GM06990 (cell line): ENCODE data around the gene SMIM23.

ENCODE experiments used
- DNase-seq: peaks from one replicate; pipeline ENCODE4 v3.0.0-alpha.2; 2011; ENCODE audit not compliant: insufficient read length; ENCODE audit errors: extremely low read depth
- H3K27me3 ChIP-seq: replicated peaks from 2 replicates; pipeline ENCODE4 v1.6.0; 2011; ENCODE audit warnings: low read length; ENCODE audit not compliant: control insufficient read depth, insufficient read depth
- H3K36me3 ChIP-seq: 2 replicates; pipeline ENCODE4 v1.5.1; 2011; ENCODE audit warnings: low read length; ENCODE audit not compliant: control insufficient read depth, insufficient read depth
- H3K4me3 ChIP-seq: replicated peaks from 2 replicates; pipeline ENCODE4 v1.5.1; 2011; ENCODE audit warnings: low read depth, mild to moderate bottlenecking, control low read depth, low read length
- CTCF ChIP-seq: IDR thresholded peaks from 2 replicates; pipeline ENCODE4 v1.5.1; 2011; ENCODE audit warnings: low read length, control low read depth, mild to moderate bottlenecking, inconsistent platforms; ENCODE audit not compliant: insufficient read depth, poor library complexity, severe bottlenecking

Gene SMIM23

GRCh38 chr5:171744264-171744663 is 41.4 kb upstream of the SMIM23 start:
- H3K4me3 ChIP-seq, result no peak overlapping the region
- no peaks in the 10 kb centered on the region for H3K27me3 ChIP-seq
- no peak for DNase-seq
- no peak for TF ChIP-seq CTCF
- H3K36me3 ChIP-seq, result no peaks in the 10 kb centered on the region

GRCh38 chr5:171744882-171745281 is 40.7 kb upstream of the SMIM23 start:
- TF ChIP-seq CTCF, result no peak
- no peaks in the 10 kb centered on the region for H3K27me3 ChIP-seq
- no peaks in the 10 kb centered on the region for H3K36me3 ChIP-seq
- H3K4me3 ChIP-seq, result no peak overlapping the region
- no peak for DNase-seq

GRCh38 chr5:171745602-171746001 is 40.0 kb upstream of the SMIM23 start:
- H3K27me3 ChIP-seq, result no peaks in the 10 kb centered on the region
- no peak for TF ChIP-seq CTCF
- no peaks in the 10 kb centered on the region for H3K36me3 ChIP-seq
- no peak overlapping the region for H3K4me3 ChIP-seq
- DNase-seq, result no peak

GRCh38 chr5:171747061-171747859 is 38.4 kb upstream of the SMIM23 start:
- no peaks in the 10 kb centered on the region for H3K27me3 ChIP-seq
- no peak overlapping the region for H3K4me3 ChIP-seq
- DNase-seq, result no peak
- TF ChIP-seq CTCF, result no peak
- H3K36me3 ChIP-seq, result no peaks in the 10 kb centered on the region

GRCh38 chr5:171748720-171749119 is 36.9 kb upstream of the SMIM23 start:
- Histone ChIP-seq H3K36me3 (no peaks in the 10 kb centered on the region), H3K27me3 (no peaks in the 10 kb centered on the region), H3K4me3 (no peak overlapping the region)
- no peak for DNase-seq
- TF ChIP-seq CTCF, result no peak
